HG03135 (cell line): ENCODE data around the gene EVX2.

Source experiments
- ATAC-seq: cut with Tn5 transposase; IDR thresholded peaks from one replicate; pipeline ENCODE4 v1.9.1; 2021; ENCODE audit warnings: mild to moderate bottlenecking, moderate library complexity; ENCODE audit not compliant: unreplicated experiment

Gene EVX2

GRCh38 chr2:176083796-176084261, at the start of gene EVX2:
Gene EVX2 (minus strand): TSS chr2:176083962. CDS start chr2:176083776, 186 bp downstream.
- ATAC-seq = no peak

- ATAC-seq = no peak
These were observed 49.6 kb upstream of the EVX2 start for GRCh38 chr2:176133389-176133788.

GRCh38 chr2:176132205-176133171, 48.7 kb upstream of the EVX2 start:
- no peak for ATAC-seq

- no peak for ATAC-seq
These were observed 48.0 kb upstream of the EVX2 start for GRCh38 chr2:176131848-176132158.

- ATAC-seq = no peak
These were observed 47.4 kb upstream of the EVX2 start for GRCh38 chr2:176130957-176131847.

GRCh38 chr2:176130147-176130956, 46.6 kb upstream of the EVX2 start:
- no peak for ATAC-seq

GRCh38 chr2:176129813-176130146, 46.0 kb upstream of the EVX2 start:
- ATAC-seq = no peak

- no peak for ATAC-seq
These were observed 45.4 kb upstream of the EVX2 start, which contains the start of gene HOXD8 for GRCh38 chr2:176128982-176129796. Gene HOXD8 (plus strand): TSS chr2:176129705. CDS start chr2:176130367, 662 bp downstream.

- ATAC-seq = no peak
These were observed 44.6 kb upstream of the EVX2 start for GRCh38 chr2:176128172-176128981.

GRCh38 chr2:176127774-176128072, 44.0 kb upstream of the EVX2 start:
- no peak for ATAC-seq

- ATAC-seq = no peak
These were observed 43.4 kb upstream of the EVX2 start for GRCh38 chr2:176126929-176127773.

- ATAC-seq = no peak
These were observed 42.0 kb upstream of the EVX2 start for GRCh38 chr2:176125772-176126054.

GRCh38 chr2:176124947-176125771, 41.4 kb upstream of the EVX2 start:
- no peak for ATAC-seq

GRCh38 chr2:176124110-176124946, 40.6 kb upstream of the EVX2 start:
- ATAC-seq = no peak

GRCh38 chr2:176123411-176124109, 39.8 kb upstream of the EVX2 start:
- no peak for ATAC-seq

- ATAC-seq = no peak
These were observed 39.1 kb upstream of the EVX2 start, which contains the start of gene HOXD9 for GRCh38 chr2:176122683-176123410. Gene HOXD9 (plus strand): TSS chr2:176122719. CDS start chr2:176122769, 50 bp downstream.
